Epithelial cell of esophagus (primary cell): Measurements from ENCODE around the gene CDK14.

ENCODE experiments used
- DNase-seq: peaks from one replicate; pipeline ENCODE4 v3.0.0; 2010; ENCODE audit warnings: low read depth
- H3K4me3 ChIP-seq: 2 replicates; pipeline ENCODE4 v1.5.1; 2011; ENCODE audit warnings: mild to moderate bottlenecking, low read length, control low read depth
- TF ChIP-seq, protein P1 (sequence below): IDR thresholded peaks from 2 replicates; pipeline ENCODE4 v1.5.1; 2011; ENCODE audit warnings: low read depth, mild to moderate bottlenecking, low read length, control low read depth, inconsistent platforms; ENCODE audit not compliant: insufficient read depth; ENCODE audit errors: missing control alignments

Gene CDK14

GRCh38 chr7:90595342-90595800 lies 750 bp upstream of the CDK14 start:
- TF ChIP-seq, protein P1, sequence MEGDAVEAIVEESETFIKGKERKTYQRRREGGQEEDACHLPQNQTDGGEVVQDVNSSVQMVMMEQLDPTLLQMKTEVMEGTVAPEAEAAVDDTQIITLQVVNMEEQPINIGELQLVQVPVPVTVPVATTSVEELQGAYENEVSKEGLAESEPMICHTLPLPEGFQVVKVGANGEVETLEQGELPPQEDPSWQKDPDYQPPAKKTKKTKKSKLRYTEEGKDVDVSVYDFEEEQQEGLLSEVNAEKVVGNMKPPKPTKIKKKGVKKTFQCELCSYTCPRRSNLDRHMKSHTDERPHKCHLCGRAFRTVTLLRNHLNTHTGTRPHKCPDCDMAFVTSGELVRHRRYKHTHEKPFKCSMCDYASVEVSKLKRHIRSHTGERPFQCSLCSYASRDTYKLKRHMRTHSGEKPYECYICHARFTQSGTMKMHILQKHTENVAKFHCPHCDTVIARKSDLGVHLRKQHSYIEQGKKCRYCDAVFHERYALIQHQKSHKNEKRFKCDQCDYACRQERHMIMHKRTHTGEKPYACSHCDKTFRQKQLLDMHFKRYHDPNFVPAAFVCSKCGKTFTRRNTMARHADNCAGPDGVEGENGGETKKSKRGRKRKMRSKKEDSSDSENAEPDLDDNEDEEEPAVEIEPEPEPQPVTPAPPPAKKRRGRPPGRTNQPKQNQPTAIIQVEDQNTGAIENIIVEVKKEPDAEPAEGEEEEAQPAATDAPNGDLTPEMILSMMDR: no peak
- peak overlapping the region; percentile 76 for H3K4me3 ChIP-seq
- DNase-seq: peak; percentile 26

DNA sequence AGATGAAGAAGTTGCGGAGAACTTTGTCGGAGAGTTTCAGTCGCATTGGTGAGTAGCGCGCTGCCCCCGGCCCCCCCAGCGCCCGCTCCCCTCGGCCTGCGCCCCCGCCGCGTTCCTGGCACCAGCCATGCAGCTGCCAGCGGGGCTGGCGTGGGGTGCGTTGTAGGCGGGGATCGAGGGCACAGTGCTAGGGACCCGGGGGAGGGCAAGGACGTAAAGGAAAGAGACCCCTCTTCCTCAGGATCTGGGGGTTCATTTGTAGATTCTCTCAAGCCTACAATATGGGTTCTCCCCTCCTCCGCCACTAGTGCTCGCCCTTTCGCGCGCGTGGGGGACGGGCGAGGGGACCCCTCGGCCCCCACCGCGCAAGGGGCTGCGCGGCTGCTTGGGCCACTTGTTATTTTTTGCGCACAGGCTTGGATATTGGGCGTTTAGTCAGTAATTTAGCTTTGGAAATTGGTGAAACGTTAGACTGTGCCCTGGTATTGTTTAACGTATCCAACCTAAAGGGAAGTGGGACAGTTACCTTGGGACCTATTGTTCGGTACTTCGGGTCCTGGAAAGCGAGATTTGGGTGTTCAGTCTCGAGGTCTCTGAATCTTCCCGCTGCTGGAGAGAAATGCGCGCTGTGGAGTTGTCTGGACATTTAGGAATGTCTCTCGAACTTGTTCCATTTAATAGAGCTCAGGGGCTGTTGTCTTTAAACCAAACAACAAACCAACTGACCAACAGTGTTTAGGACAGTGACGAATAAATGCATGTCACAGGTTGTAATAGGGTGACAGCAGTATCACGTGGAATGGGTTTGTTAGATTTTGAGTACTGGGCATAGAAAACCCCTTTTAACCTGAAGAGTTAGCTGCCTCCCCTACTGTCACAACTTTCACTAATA lies 796 bp downstream of the CDK14 start:
- peak overlapping the region; percentile 76 for H3K4me3 ChIP-seq
- TF ChIP-seq, protein P1: no peak
- peak; percentile 41 for DNase-seq

GRCh38 chr7:90597563-90598253 lies 1.6 kb downstream of the CDK14 start:
- H3K4me3 ChIP-seq: peak overlapping the region; percentile 76
- no peak for DNase-seq
- TF ChIP-seq, protein P1: no peak

DNA sequence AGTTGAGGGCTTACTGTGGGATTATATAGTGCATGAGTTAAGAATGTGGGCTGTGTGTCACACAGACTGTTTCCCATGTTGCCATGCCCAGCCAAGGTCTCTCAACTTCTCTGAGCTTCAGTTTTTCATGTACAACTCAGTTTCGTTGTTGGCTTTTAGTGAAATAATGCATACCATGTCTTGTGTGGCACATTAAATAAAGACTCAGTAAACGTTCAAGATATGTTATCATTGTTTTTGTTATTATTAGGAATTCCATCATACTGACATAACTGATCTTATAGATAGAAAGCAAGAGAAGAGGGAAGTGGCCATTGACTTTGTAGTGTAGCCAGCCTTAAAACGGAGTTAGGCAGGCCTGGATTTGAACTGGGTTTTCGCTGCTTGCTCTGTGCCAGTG lies 2.9 kb downstream of the CDK14 start:
- DNase-seq: no peak
- TF ChIP-seq, protein P1: no peak
- no peak overlapping the region for H3K4me3 ChIP-seq

DNA sequence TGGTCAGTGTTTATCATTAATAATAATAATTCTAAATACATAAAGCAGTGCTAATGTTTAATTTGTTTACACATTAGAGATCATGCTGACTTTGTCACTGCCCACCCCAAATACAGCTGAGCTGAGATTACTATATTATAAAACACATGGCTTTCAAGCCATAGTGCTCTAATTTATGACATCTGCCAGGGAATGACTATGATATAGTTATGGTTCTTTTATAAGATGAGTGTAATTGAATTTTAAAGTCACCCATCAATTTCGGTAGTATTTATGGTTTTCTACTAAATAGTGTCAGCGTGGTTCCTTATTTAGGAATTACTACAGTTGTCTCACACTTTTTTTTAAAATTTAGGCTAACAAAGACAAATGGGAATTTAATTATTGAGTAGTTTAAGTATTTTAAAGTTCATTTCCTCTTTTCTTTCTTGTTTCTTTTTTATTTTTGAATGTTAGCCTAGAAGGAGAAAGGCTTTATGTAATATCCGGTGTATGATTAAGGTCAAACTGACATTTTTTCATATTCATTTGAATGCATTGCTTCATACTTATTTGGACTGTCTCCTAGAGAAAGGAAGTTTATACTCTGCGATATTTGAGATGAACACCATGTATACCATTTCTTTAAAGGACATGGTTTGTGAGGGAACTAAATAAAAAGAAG lies 3.9 kb downstream of the CDK14 start:
- no peak for DNase-seq
- TF ChIP-seq, protein P1: no peak
- no peak overlapping the region for H3K4me3 ChIP-seq

GRCh38 chr7:90602303-90602702 lies 6.2 kb downstream of the CDK14 start:
- no peak for DNase-seq
- TF ChIP-seq, protein P1: no peak
- no peak overlapping the region for H3K4me3 ChIP-seq
